Transverse colon (tissue), 4 donors: ENCODE results near the gene F3. TPM values are rescaled to one million over a fixed set of nuclear protein-coding genes. Genes with fewer than 3 reads are reported as not detected.
"Not testable (repeated sequence)": the region's sequence is repeated elsewhere in the genome, so short reads cannot be mapped to it uniquely, and the experiment has no call there.

ENCODE experiments used
- DNase-seq: peaks from one replicate; pipeline ENCODE4 v3.0.0-alpha.2; 2019
- H3K27ac ChIP-seq, 4 donors: fragments of 200-600 bp; sonication (generic); 2 replicates each; pipeline ENCODE4 v1.5.1; 2016 to 2018; ENCODE audit warnings: inconsistent platforms in 4 of 4
- H3K27me3 ChIP-seq: fragments of 200-600 bp; sonication (generic); 2 replicates; pipeline ENCODE4 v1.5.1; 2017; ENCODE audit warnings: inconsistent platforms
- H3K36me3 ChIP-seq, 4 donors: fragments of 200-600 bp; sonication (generic); 2 replicates each; pipeline ENCODE4 v1.5.1; 2017 to 2019; ENCODE audit warnings: inconsistent platforms in 4 of 4
- H3K4me1 ChIP-seq, 4 donors: fragments of 200-600 bp; sonication (generic); 2 replicates each; pipeline ENCODE4 v1.5.1; 2017 to 2020; ENCODE audit warnings: inconsistent platforms in 4 of 4
- H3K4me3 ChIP-seq, 4 donors: fragments of 200-600 bp; sonication (generic); 1 replicate in 1 of 4; 2 replicates in 3 of 4; pipeline versions ENCODE4 v1.5.1 to v1.6.1; 2017 to 2019; ENCODE audit warnings: inconsistent platforms in 4 of 4
- H3K9me3 ChIP-seq, 2 donors: fragments of 200-600 bp; sonication (generic); 2 replicates each; pipeline ENCODE4 v1.5.1; 2017 to 2019; ENCODE audit warnings: inconsistent platforms in 2 of 2
- CTCF ChIP-seq, 5 experiments: fragments of 200-600 bp in 3 of 5; fragments of 450-650 bp in 2 of 5; sonication (generic) in 3 of 5; IDR thresholded peaks; 1 replicate in 2 of 5; 2 replicates in 3 of 5; pipeline ENCODE4 v1.5.1; 2016 to 2017; ENCODE audit warnings: antibody characterized with exemption in 5 of 5, inconsistent platforms in 3 of 5, mild to moderate bottlenecking in 2 of 5, moderate library complexity in 1 of 5
- EP300 ChIP-seq: sonication (generic); formaldehyde crosslinking; IDR thresholded peaks from one replicate; pipeline ENCODE4 v1.6.1; 2017; ENCODE audit warnings: antibody characterized with exemption, low read depth
- POLR2A ChIP-seq: fragments of 450-650 bp; IDR thresholded peaks from one replicate; pipeline ENCODE4 v1.6.1; 2016; ENCODE audit warnings: antibody characterized with exemption, mild to moderate bottlenecking, moderate library complexity
- POLR2AphosphoS5 ChIP-seq, 3 donors: sonication (generic); formaldehyde crosslinking; IDR thresholded peaks; one replicate each; pipeline ENCODE4 v1.6.1; 2016; ENCODE audit warnings: antibody characterized with exemption in 3 of 3
- WGBS, 2 donors: methylation state at CpG; one replicate each; pipeline ENCODE4 v1.1.5; 2018; ENCODE audit warnings: low coverage in 1 of 2; 5-methylcytosine and 5-hydroxymethylcytosine counted together
- in situ Hi-C, 4 donors: fragments of 200-750 bp; cut with MboI; loops; one replicate each; pipeline versions ENCODE4 v1.15.0 to v1.15.1; 2017; ENCODE audit warnings: low sequenced_read_pairs in 3 of 4, low pct_ligation_motif_present in 1 of 4, low pct_unique_long_range_greater_than_20kb in 1 of 4
- intact Hi-C: fragments of 100-400 bp; cut with DNase I; formaldehyde crosslinking; loops from one replicate; pipeline ENCODE4 v1.15.1; 2023; ENCODE audit warnings: low total_unique reads
- total RNA-seq, 4 donors: library from RNA; depleted of rRNA; stranded (reverse); fragments of >200 nt; gene quantifications; one replicate each; pipeline ENCODE4 v1.1.0, GENCODE V29; 2016

The F3 gene
- total RNA-seq, 4 donors from 2014 or later = 35.9 to 105 (median 59.3) TPM

- TF ChIP-seq POLR2A (no peak), CTCF (IDR thresholded peaks at IDR 0.05) (no peak), POLR2AphosphoS5 (IDR thresholded peaks at IDR 0.05) (no peak), EP300 (no peak)
- H3K4me3 ChIP-seq = no peak overlapping the region
- intact Hi-C loops = no loop called here
- H3K9me3 ChIP-seq = peaks cover 4 to 14% of the 10 kb centered on the region in 2 donors
- no peaks in the 10 kb centered on the region for H3K27me3 ChIP-seq
- no peaks in the 10 kb centered on the region for H3K4me1 ChIP-seq
- no peak for DNase-seq
- in situ Hi-C loops = no loop called here
- no peak overlapping the region for H3K27ac ChIP-seq
- 60 to 89% methylated on average over 1 of the region's 1 CpG for WGBS, 2 donors
- no peaks in the 10 kb centered on the region for H3K36me3 ChIP-seq
Observed at GRCh38 chr1:94572780-94573179, 31.2 kb upstream of the F3 start.

DNA sequence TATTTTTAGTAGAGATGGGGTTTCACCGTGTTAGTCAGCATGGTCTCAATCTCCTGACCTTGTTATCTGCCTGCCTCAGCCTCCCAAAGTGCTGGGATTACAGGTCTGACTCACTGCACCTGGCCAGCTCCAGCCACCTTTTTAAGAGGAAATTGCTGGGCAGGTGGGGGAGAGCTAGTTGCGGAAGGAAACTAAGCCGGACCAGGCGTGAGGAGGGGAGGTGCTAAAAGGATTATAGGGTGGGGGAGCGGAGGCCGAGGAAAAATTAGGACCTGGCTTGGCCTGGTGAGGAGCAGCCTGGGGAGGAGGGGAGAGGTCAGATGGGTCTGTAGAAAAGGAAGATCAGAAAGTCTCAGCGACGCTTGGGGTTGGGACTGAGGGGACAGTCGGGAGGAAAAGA, 29.4 kb upstream of the F3 start:
- H3K27me3 ChIP-seq, H3K4me1 ChIP-seq, H3K36me3 ChIP-seq, H3K27ac ChIP-seq, intact Hi-C loops, DNase-seq, H3K4me3 ChIP-seq, in situ Hi-C loops, H3K9me3 ChIP-seq: not testable (repeated sequence)
- WGBS, 2 donors = 88 to 91% methylated on average over 8 to 9 of the region's 9 CpGs

- intact Hi-C loops, DNase-seq, H3K27ac ChIP-seq, H3K36me3 ChIP-seq, H3K4me3 ChIP-seq, H3K27me3 ChIP-seq, H3K9me3 ChIP-seq, in situ Hi-C loops, H3K4me1 ChIP-seq: not testable (repeated sequence)
- WGBS, 2 donors = 82 to 100% methylated on average over 4 to 5 of the region's 5 CpGs
Observed at GRCh38 chr1:94568806-94569205, 27.2 kb upstream of the F3 start.

GRCh38 chr1:94567975-94568607, 26.5 kb upstream of the F3 start:
- H3K27me3 ChIP-seq, H3K4me3 ChIP-seq, intact Hi-C loops, H3K36me3 ChIP-seq, H3K4me1 ChIP-seq, in situ Hi-C loops, H3K9me3 ChIP-seq, DNase-seq, H3K27ac ChIP-seq: not testable (repeated sequence)
- 82 to 94% methylated on average over 1 to 2 of the region's 2 CpGs for WGBS, 2 donors

GRCh38 chr1:94566436-94566835, 24.9 kb upstream of the F3 start:
- WGBS, 2 donors = 32 to 49% methylated on average over 5 of the region's 5 CpGs
- H3K36me3 ChIP-seq, H3K9me3 ChIP-seq, intact Hi-C loops, in situ Hi-C loops, H3K4me3 ChIP-seq, H3K27ac ChIP-seq, H3K27me3 ChIP-seq, DNase-seq, H3K4me1 ChIP-seq: not testable (repeated sequence)

DNA sequence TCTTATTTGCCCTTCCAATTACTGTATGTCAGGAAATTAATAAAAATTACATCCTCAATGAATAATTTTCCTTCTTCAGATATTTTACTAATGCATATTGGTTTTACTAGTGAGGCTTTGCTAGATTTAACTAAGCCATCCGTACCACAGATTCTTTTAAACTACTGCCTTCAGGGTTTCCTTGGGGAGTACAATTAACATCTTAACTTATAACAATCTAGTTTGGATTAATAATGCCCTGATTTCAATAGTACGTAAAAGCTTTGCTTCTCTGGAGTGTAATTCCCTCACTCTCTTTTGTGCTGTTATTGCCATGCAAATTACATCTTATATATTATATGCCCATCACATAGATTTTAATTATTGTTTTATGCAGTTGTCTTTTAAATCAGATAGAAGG, 24.3 kb upstream of the F3 start:
- Histone ChIP-seq H3K27me3 (no peaks in the 10 kb centered on the region), H3K36me3 (no peaks in the 10 kb centered on the region), H3K4me1 (peaks cover 0 to 9% (median 6%) of the 10 kb centered on the region in 4 donors), H3K27ac (no peak overlapping the region), H3K9me3 (peaks cover 0 to 3% of the 10 kb centered on the region in 2 donors), H3K4me3 (no peak overlapping the region)
- WGBS, 2 donors = 93 to 95% methylated on average over 2 of the region's 2 CpGs
- intact Hi-C loops (no loop called here), in situ Hi-C loops (no loop called here)
- no peak for DNase-seq
- no peak for TF ChIP-seq CTCF (IDR thresholded peaks at IDR 0.05)
- TF ChIP-seq EP300 = no peak
- TF ChIP-seq POLR2A = no peak
- TF ChIP-seq POLR2AphosphoS5 (IDR thresholded peaks at IDR 0.05) = no peak
